HUES64 (cell line): ENCODE results near the gene KCND3.

Experiments used
- H3K27ac ChIP-seq: 2 replicates; pipeline ENCODE4 v1.7.0; 2013; ENCODE audit warnings: low read depth, low read length, inconsistent platforms
- H3K27me3 ChIP-seq: 2 replicates; pipeline ENCODE4 v1.6.1; 2013; ENCODE audit warnings: mild to moderate bottlenecking, low read length; ENCODE audit not compliant: insufficient read depth
- H3K36me3 ChIP-seq: 2 replicates; pipeline ENCODE4 v1.6.1; 2013; ENCODE audit warnings: mild to moderate bottlenecking, low read length; ENCODE audit not compliant: insufficient read depth
- H3K4me1 ChIP-seq: 2 replicates; pipeline ENCODE4 v1.6.1; 2013; ENCODE audit warnings: mild to moderate bottlenecking, low read length, moderate library complexity; ENCODE audit not compliant: insufficient read depth
- H3K4me3 ChIP-seq: 2 replicates; pipeline ENCODE4 v1.5.1; 2013; ENCODE audit warnings: mild to moderate bottlenecking, low read length, moderate library complexity
- H3K9ac ChIP-seq: 2 replicates; pipeline ENCODE4 v1.6.1; 2013; ENCODE audit warnings: mild to moderate bottlenecking, low read depth, low read length
- H3K9me3 ChIP-seq: 2 replicates; pipeline ENCODE4 v1.6.1; 2013; ENCODE audit warnings: low read depth, low read length; ENCODE audit not compliant: insufficient read depth
- WGBS: fragments of 150-250, 120-280 bp; methylation state at CpG from one replicate; pipeline ENCODE4 v1.1.7; 2013; ENCODE audit warnings: missing lambda C conversion rate; 5-methylcytosine and 5-hydroxymethylcytosine counted together

KCND3 gene

DNA sequence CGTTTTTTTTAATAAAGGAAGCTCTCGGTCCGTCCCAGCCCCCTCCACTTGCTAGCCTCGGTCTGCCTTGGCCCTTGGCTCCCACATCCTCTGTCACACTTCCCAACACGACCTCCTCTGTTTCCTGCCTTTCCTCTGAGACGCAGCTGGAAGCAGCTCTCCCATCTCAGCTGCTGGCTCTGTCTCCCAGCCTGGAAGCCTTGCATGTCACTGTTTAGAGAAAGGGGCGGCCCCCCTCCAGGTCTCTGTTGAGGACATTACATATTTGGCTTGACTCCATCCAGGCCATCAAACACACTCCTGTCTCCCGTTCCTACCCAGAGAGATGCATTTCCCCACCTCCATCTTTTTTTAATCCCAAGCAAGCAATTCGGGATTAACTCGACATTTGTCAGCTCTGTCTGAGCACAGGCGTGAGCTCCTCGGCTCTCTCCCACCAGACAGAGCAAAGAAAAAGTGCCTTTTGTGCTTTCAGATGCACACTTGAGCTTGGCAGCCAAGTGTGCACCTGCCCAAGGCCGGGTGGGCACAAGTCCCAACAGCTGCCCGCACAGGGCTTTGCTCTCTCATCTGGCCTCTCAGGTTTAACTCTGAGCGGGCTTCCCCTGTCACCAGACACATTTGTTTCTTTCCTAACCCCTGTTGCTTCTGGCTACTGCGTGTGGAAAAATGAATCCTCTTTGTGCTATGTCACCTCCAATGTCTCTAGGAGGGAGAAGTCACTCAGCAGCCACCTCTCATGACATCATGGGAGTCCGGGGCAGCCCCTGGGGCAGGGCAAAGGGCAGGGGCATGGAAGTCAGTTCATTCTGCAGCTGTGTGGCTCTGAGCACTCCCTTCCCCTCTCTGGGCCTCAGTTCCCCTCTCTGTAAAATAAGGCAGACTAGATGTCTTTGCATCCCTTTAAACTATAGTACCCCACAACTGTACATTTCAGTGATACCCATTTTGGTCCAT is 108.3 kb downstream of the KCND3 start:
- WGBS, result 81% methylated on average over 17 of the region's 17 CpGs
- H3K27ac ChIP-seq, result no peak overlapping the region
- no peak overlapping the region for H3K4me3 ChIP-seq
- H3K9me3 ChIP-seq, result no peaks in the 10 kb centered on the region
- no peak overlapping the region for H3K9ac ChIP-seq
- no peaks in the 10 kb centered on the region for H3K27me3 ChIP-seq
- H3K4me1 ChIP-seq, result peaks cover 2% of the 10 kb centered on the region
- H3K36me3 ChIP-seq, result no peaks in the 10 kb centered on the region

DNA sequence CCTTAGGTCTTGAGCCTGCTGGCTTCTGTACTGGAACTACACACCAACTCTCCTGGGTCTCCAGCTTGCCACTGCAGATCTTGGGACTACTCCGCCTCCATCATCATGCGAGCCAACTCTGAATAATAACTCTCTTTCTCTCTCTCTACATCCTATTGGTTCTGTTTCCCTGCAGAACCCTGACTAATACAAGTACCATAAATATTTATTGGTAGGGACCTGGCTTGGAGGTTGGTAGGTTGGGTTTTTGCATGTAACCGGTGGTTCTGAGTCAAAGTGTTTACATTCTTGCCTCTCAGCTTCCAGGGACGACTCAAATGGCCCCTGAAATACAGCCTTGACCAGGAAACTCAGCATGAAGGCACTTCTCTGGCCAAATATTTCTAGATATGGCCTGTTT is 110.4 kb downstream of the KCND3 start:
- H3K9ac ChIP-seq, result no peak overlapping the region
- H3K27me3 ChIP-seq, result no peaks in the 10 kb centered on the region
- no peak overlapping the region for H3K4me3 ChIP-seq
- WGBS, result 82% methylated on average over 4 of the region's 4 CpGs
- no peaks in the 10 kb centered on the region for H3K36me3 ChIP-seq
- H3K27ac ChIP-seq, result no peak overlapping the region
- H3K9me3 ChIP-seq, result no peaks in the 10 kb centered on the region
- H3K4me1 ChIP-seq, result no peaks in the 10 kb centered on the region

DNA sequence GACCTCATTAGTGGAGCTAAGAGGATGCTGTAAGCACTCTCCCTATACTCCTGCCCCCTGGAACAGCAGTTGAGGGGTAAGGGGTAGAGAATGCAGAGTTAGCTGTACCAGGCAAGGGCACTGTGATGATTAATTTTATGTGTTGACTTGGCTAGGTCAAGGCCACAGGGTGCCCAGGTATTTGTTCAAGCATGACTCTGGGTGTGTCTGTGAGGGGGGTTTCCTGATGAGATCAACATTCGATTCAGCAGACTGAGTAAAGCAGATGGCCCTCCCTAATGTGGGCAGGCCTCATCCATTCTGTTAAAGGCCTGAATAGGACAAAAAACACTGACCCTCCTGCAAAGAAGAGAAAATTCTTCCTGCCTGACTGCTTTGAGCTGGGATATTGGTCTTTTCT is 110.8 kb downstream of the KCND3 start:
- Histone ChIP-seq H3K9ac (no peak overlapping the region), H3K27me3 (no peaks in the 10 kb centered on the region), H3K27ac (no peak overlapping the region), H3K36me3 (no peaks in the 10 kb centered on the region), H3K4me1 (no peaks in the 10 kb centered on the region), H3K9me3 (no peaks in the 10 kb centered on the region), H3K4me3 (no peak overlapping the region)
- WGBS, result 67% methylated on average over 1 of the region's 1 CpG

DNA sequence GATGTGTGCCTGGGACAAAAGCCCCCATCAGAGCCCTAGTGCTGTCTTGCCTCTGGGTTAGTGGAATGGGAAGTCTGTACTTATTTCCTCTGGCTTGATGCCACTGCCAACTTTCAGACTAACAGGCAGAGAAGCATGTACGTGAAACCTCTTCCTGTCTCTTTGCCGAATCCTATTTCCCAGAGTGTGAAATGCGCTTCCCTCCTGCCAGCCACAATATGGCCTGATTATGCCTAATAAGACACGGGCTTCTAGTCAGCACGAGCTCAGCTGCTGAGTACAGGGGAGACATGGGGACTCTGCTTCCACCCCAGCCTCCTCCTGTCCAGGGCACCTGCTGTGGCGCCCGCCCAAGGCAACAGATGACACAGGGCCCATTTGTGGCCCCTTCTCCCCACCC is 111.4 kb downstream of the KCND3 start:
- Histone ChIP-seq H3K36me3 (no peaks in the 10 kb centered on the region), H3K9ac (no peak overlapping the region), H3K27ac (no peak overlapping the region), H3K27me3 (no peaks in the 10 kb centered on the region), H3K9me3 (no peaks in the 10 kb centered on the region), H3K4me3 (no peak overlapping the region), H3K4me1 (no peaks in the 10 kb centered on the region)
- WGBS, result 88% methylated on average over 7 of the region's 7 CpGs

DNA sequence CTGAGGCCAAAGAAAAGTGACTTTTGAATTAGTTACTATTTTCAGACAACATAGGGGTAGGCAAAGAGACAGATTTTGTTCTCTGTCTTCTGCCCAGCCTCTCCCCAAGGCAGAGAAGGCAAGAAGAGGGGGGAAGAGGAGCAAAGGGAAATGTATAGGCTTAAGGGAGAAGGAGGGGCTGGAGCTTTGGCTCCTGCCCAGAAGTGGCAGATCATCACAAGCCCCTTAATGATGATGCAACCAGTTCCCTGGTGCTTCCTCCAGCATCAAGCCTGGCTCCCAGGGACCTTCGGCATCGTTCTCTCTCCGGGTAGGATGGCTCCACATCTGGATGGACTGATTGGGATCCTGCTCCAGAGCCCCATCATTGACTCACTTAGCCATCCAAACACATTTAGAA is 112.8 kb downstream of the KCND3 start:
- H3K27ac ChIP-seq, result no peak overlapping the region
- H3K9me3 ChIP-seq, result no peaks in the 10 kb centered on the region
- H3K27me3 ChIP-seq, result no peaks in the 10 kb centered on the region
- H3K4me1 ChIP-seq, result no peaks in the 10 kb centered on the region
- 97% methylated on average over 3 of the region's 3 CpGs for WGBS
- H3K9ac ChIP-seq, result no peak overlapping the region
- H3K4me3 ChIP-seq, result no peak overlapping the region
- no peaks in the 10 kb centered on the region for H3K36me3 ChIP-seq

DNA sequence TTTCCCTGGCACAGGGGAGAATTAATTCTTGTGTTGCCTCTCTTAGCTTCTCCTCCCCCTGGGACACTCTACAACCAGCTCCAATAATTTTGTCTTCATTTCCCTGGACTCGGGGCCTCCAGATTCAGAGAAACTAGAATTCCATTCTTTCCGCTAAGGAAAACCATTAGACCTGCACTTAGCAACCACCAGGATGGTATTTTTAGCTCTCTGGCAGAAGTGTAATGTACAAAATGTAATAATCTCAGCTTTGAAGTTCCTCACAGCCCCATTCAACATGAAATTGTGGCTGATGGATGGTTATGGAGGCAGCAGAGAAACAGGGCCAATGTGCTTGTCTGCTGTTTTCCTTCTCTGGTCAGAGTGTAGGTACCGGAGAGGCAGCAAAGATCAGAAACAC is 113.8 kb downstream of the KCND3 start:
- Histone ChIP-seq H3K9me3 (no peaks in the 10 kb centered on the region), H3K27me3 (no peaks in the 10 kb centered on the region), H3K4me1 (no peaks in the 10 kb centered on the region), H3K27ac (no peak overlapping the region), H3K36me3 (no peaks in the 10 kb centered on the region), H3K4me3 (no peak overlapping the region), H3K9ac (no peak overlapping the region)
- WGBS, result 97% methylated on average over 3 of the region's 3 CpGs

DNA sequence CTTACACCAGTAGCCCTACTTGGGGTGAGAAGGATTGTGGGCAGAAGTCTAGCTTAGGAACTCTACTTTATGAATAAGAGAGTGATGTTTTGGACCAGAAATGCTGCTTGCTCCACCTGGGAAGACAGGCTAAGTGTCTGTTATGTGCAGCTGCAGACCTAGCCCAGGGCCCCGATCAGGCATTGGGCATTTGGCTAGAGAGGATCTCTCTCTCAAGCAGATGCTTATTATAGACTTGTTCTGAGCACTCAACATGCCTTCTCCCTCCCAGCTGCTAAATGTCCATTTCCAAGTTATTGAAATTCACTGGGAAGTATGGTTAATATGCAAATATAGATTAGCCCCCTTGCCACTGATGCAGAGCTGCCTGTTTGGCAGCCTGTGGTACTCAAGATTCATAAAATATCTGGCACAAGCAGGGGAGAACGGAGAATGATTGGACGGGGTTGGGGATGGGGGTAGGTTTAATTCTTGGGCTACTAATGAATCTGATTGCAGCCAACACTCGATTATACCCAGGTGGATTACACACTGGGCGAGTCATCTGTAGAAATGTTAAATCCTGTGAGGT is 115.9 kb downstream of the KCND3 start:
- H3K4me1 ChIP-seq, result no peaks in the 10 kb centered on the region
- 94% methylated on average over 5 of the region's 5 CpGs for WGBS
- no peak overlapping the region for H3K9ac ChIP-seq
- H3K27ac ChIP-seq, result no peak overlapping the region
- no peaks in the 10 kb centered on the region for H3K9me3 ChIP-seq
- no peak overlapping the region for H3K4me3 ChIP-seq
- no peaks in the 10 kb centered on the region for H3K36me3 ChIP-seq
- no peaks in the 10 kb centered on the region for H3K27me3 ChIP-seq

DNA sequence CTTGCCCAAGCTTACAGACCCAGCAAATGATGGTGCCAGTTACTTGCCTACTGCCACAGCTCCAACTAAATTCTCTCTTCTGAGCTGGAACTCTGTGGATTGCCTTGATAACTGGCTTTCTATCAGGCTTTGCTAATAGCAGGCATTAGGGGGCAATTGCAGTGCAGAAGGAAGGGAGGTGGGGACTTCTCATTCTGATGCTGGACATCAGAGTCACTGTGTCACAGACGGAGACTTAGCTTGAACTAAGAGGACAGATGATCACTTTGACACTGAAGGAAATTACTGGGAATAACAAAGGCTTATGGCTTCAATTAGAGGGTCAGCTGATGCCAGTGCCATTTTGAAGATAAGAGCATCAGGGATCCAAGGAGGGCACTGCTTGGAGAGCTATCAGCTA is 119.3 kb downstream of the KCND3 start:
- Histone ChIP-seq H3K9me3 (no peaks in the 10 kb centered on the region), H3K4me3 (no peak overlapping the region), H3K36me3 (no peaks in the 10 kb centered on the region), H3K9ac (no peak overlapping the region), H3K27me3 (no peaks in the 10 kb centered on the region), H3K27ac (no peak overlapping the region), H3K4me1 (no peaks in the 10 kb centered on the region)
- WGBS, result 89% methylated on average over 1 of the region's 1 CpG

DNA sequence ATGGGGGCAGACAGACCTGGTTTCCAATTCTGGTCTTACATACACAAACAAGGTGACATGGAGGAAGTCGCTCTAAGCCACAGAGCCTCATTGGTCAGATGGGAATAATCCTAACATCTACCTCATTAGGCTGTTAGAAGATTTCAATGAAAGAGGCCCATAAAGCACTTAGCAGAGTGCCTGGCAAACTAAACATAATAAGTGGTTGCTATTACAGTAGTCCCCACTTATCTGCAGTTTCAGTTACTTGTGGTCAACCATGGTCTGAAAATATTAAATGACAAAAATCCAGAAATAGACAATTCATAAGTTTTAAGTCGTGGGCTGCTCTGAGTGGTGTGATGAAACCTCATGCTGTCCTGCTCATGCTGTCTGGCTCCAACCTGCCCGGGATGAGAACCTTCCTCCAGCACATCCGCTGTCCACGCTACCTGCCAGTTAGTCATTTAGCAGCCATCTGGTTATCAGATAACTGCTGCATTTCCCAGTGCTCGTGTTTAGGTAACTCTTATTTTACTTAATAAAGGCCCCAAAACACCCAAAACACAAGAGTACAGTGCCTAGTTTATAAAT is 121.5 kb downstream of the KCND3 start:
- H3K36me3 ChIP-seq, result no peaks in the 10 kb centered on the region
- no peak overlapping the region for H3K27ac ChIP-seq
- H3K4me1 ChIP-seq, result no peaks in the 10 kb centered on the region
- no peaks in the 10 kb centered on the region for H3K9me3 ChIP-seq
- no peak overlapping the region for H3K4me3 ChIP-seq
- WGBS, result 92% methylated on average over 6 of the region's 6 CpGs
- no peaks in the 10 kb centered on the region for H3K27me3 ChIP-seq
- H3K9ac ChIP-seq, result no peak overlapping the region

DNA sequence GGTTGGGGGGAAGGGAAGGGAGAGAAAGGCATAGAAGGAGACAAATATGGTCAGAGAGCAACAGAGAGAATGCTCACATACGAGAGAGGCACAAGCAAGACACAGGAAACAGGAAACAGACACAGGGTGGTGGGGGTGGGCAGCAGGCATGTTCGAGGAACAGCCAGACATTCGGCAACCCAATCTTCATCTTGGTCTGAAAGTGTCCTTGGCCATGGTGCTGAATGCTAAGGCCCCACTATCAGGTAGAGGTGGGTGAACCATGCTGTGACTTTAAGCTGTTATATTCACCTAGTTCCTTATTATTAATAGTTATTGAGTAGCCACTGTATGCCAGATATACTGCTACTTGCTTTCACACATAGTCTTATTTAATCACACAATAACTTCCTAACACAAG is 124.6 kb downstream of the KCND3 start:
- Histone ChIP-seq H3K4me1 (0 out of 2 replicates have a peak, but pooled peaks cover 3% of the 10 kb centered on the region), H3K36me3 (no peaks in the 10 kb centered on the region), H3K9ac (no peak overlapping the region), H3K4me3 (no peak overlapping the region), H3K9me3 (no peaks in the 10 kb centered on the region), H3K27me3 (no peaks in the 10 kb centered on the region), H3K27ac (no peak overlapping the region)
- WGBS, result 49% methylated on average over 3 of the region's 3 CpGs

DNA sequence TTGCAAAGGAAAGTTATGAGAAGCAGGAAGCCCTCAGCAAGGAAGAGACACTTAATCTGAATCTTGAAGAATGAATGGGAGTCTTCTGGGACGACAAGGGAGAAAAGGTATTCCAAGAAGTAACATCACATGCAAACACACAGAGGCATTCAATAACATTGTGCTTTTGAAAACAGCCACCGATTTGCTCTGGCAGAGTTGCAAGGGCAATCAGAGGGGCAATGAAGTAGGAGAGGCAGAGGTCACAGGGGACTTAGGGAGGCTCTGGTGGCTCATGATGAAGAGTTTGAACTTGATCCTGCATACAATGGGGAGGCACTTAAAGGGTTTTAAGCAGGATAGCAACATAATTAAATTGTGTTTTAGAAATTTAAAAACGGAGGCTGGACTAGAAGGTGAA is 126.1 kb downstream of the KCND3 start:
- no peaks in the 10 kb centered on the region for H3K36me3 ChIP-seq
- no peaks in the 10 kb centered on the region for H3K27me3 ChIP-seq
- H3K4me3 ChIP-seq, result no peak overlapping the region
- H3K9me3 ChIP-seq, result no peaks in the 10 kb centered on the region
- 78% methylated on average over 3 of the region's 3 CpGs for WGBS
- H3K27ac ChIP-seq, result no peak overlapping the region
- no peak overlapping the region for H3K9ac ChIP-seq
- 0 out of 2 replicates have a peak, but pooled peaks cover 3% of the 10 kb centered on the region for H3K4me1 ChIP-seq
